Naive thymus-derived CD8-positive, alpha-beta T cell (primary cell): Measurements from ENCODE around the gene CRACR2B. TPM values are rescaled to one million over a fixed set of nuclear protein-coding genes. Genes with fewer than 3 reads are reported as not detected.

Experiments used
- ATAC-seq, 2 donors: fragments of 150-1000 bp; cut with Tn5 transposase in 1 of 2; sonication (Bioruptor Pico), chemical (Tn5 transposase) in 1 of 2; 1 replicate in 1 of 2; 2 replicates in 1 of 2; pipeline ENCODE4 v1.10.0; 2021; ENCODE audit warnings: mild to moderate bottlenecking in 2 of 2, moderate library complexity in 2 of 2
- POLR2A ChIA-PET: fragments of 350-600 bp; sonication (Branson Sonifier 250); formaldehyde crosslinking; loops from one replicate; lab custom pipeline; 2021; ENCODE audit warnings: antibody characterized with exemption; lab: Charles Lee
- DNase-seq, 10 donors: peaks; one replicate each; pipeline versions ENCODE4 v3.0.0 to v3.0.0-alpha.2; 2020 to 2022
- H3K27ac Mint-ChIP-seq, 10 donors: one replicate each; pipeline ENCODE4 v1.8.0; 2020 to 2022; ENCODE audit warnings: mild to moderate bottlenecking in 10 of 10, mixed read lengths in 10 of 10, moderate library complexity in 4 of 10, inconsistent platforms in 1 of 10
- H3K27me3 Mint-ChIP-seq, 5 donors: one replicate each; pipeline ENCODE4 v1.8.0; 2021 to 2022; ENCODE audit warnings: mixed read lengths in 5 of 5
- H3K36me3 Mint-ChIP-seq, 3 donors: one replicate each; pipeline ENCODE4 v1.8.0; 2020 to 2022; ENCODE audit warnings: mixed read lengths in 3 of 3, mild to moderate bottlenecking in 2 of 3, inconsistent platforms in 1 of 3
- H3K4me1 Mint-ChIP-seq, 4 donors: one replicate each; pipeline ENCODE4 v1.8.0; 2021 to 2022; ENCODE audit warnings: mixed read lengths in 4 of 4
- H3K4me3 Mint-ChIP-seq, 10 donors: one replicate each; pipeline ENCODE4 v1.8.0; 2020 to 2022; ENCODE audit warnings: mild to moderate bottlenecking in 10 of 10, mixed read lengths in 10 of 10, moderate library complexity in 6 of 10, inconsistent platforms in 1 of 10
- H3K9me3 Mint-ChIP-seq, 9 donors: one replicate each; pipeline ENCODE4 v1.8.0; 2020 to 2022; ENCODE audit warnings: mixed read lengths in 9 of 9, mild to moderate bottlenecking in 3 of 9, inconsistent platforms in 1 of 9, moderate library complexity in 1 of 9
- polyA plus RNA-seq, 3 donors: library from polyadenylated mRNA; unstranded; fragments of 300-500 nt; fragmentation: Illumina TruSeq; gene quantifications; one replicate each; pipeline ENCODE4 v1.2.3, GENCODE V29; 2021
- total RNA-seq, 8 experiments: library from RNA in 2 of 8; stranded (reverse) in 2 of 8; gene quantifications; one replicate each; pipeline ENCODE4 v1.2.3 and lab custom pipeline; 2021 to 2026

CRACR2B gene
- total and polyA plus RNA-seq, 5 experiments from 2014 or later = 0.18 to 0.85 (median 0.60) TPM; not detected in 2

DNA sequence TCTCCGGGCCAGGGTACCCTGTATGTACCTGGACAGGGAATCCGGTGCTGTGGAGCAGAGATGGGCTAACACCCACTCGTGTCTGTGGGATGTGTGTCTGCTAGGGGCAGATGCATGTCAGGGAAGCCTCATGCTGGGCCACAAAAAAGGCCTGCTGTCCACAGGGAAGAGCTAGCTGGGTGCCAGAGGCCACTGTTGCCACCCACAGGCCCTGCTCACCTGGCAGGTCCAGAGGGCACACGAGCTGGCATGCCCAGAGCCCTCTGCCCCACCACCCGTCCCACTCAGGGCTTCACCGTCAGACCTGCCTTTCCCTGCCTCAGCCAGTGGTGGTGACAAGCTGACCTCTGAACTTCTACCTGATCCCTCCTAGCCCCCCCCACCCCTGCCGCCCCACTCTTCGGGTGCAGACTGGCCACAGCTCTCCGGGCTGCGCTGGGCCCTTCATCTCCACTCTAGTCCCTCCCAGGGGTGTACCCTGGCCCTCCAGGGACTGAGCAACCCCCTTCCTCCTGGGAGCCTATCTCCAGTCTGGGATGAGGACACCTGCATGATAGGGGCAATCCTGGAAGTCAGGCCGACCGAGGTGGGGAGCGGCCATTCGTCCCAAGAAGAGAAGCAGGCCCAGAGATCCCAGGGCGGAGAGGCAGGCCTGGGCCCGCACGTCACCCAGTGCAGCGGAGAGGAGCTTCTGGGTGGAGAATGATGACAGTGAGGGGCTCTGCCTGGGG is 31.0 kb upstream of the CRACR2B start:
- Mint-ChIP-seq H3K9me3 (no peaks in the 10 kb centered on the region), H3K36me3 (peaks cover 0 to 12% (median 0%) of the 10 kb centered on the region in 3 donors), H3K27ac (peak overlapping the region; percentile 82 to 98 (median 94)), H3K4me1 (peaks cover 4 to 26% (median 19%) of the 10 kb centered on the region in 4 donors), H3K4me3 (peak overlapping the region; percentile 84 to 97 (median 90)), H3K27me3 (no peaks in the 10 kb centered on the region)
- ATAC-seq = peak in 1 of 2 donors; percentile 1
- POLR2A ChIA-PET = interaction anchor here (1.0 to 3.2 kb wide), 12 partner anchors 8 to 260 kb away, joined by 3 to 29 read pairs (median 8); partner anchors contain the start of genes DEAF1, GATD1, HRAS and LRRC56
- no peak for DNase-seq

DNA sequence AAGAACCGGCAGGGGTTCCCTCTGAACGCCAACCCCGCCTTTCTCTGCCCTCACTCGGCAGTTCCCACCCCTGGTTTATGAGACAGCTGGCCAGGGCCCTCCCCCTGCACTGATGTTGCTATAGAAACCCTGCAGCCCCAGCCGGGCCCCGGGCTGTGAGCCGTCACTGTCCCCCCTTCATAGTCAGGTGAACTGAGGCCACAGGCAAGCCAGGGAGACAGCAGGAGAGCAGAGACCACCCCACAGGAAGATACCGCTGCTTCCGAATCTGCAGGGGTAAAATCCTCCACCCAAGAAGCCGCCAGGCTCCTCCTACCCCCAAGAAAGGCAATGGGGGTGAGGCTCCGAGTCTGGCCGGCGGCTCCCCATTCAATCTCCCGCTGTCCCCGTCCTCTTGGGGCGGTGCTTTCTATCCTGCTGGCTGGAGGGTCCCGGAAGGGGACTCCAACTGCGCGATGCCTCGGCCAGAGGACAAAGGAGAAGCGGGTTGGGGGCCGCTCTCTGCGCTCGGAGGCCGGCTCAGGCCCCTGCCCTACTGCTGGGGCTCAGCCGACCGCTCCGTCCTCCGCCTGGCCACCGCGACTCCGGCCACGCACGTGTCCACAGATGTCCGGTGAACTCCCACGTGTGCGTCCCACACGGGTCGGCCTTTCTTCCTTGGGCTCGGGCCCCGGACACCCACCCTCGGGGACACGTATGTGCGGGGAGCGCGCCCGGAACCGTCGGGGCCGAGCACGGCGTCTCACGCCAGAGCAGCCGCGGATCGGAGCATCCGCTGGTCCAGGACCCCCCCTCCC is 30.2 kb upstream of the CRACR2B start:
- Mint-ChIP-seq H3K27ac (peak overlapping the region; percentile 82 to 98 (median 94)), H3K4me3 (peak overlapping the region; percentile 84 to 97 (median 90)), H3K4me1 (peaks cover 4 to 29% (median 19%) of the 10 kb centered on the region in 4 donors), H3K9me3 (no peaks in the 10 kb centered on the region), H3K36me3 (peaks cover 0 to 9% (median 0%) of the 10 kb centered on the region in 3 donors), H3K27me3 (no peaks in the 10 kb centered on the region)
- ATAC-seq = peak; percentile 63 to 69
- POLR2A ChIA-PET = interaction anchor here (0.5 to 3.2 kb wide), 12 partner anchors 9 to 261 kb away, joined by 3 to 29 read pairs (median 8); partner anchors contain the start of genes DEAF1, GATD1, HRAS and LRRC56
- DNase-seq = peak; percentile 62 to 92 (median 82)

DNA sequence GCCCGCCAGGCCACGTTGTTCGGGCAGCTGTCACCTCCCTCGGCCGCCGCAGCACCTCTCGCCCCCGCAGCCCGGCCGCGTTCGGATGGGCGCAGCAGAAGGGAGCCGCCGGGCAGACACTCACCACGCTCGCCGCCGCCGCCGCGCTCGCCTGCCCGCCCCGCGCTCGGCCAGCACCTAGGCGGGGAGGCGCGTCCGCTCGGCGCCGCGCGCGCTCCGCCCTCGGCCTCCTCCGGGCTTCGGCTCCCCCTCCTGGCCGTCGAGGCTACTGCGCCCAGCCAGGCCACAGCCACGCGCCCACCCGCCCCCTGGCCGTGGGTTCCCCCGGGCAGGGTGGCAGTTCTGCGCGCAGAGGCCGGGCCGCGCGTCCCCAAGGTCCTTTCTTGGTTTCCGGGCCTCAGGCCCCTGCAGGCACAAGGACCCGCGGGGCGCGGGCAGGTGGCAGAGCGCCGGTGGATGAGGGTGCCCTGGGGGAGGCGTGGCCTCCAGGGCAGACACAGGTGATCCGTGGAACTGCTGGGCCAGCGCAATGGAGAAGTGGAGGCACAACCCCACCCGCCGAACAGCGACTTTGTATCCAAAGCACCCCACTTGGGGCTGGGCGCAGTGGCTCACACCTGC is 29.5 kb upstream of the CRACR2B start, which contains the start of gene SLC25A22:
SLC25A22 (minus strand) TSS at position 189 of the 621 bp plus-strand sequence. CDS start 3,275 bp downstream, outside the sequence.
- no peaks in the 10 kb centered on the region for H3K9me3 Mint-ChIP-seq
- peaks cover 0 to 3% (median 0%) of the 10 kb centered on the region in 3 donors for H3K36me3 Mint-ChIP-seq
- POLR2A ChIA-PET = interaction anchor here (0.5 to 3.2 kb wide), 9 partner anchors 10 to 262 kb away, joined by 3 to 29 read pairs (median 4); partner anchors contain the start of genes GATD1, HRAS, LRRC56 and PNPLA2
- no peaks in the 10 kb centered on the region for H3K27me3 Mint-ChIP-seq
- peak within 1 kb of the TSS; percentile 82 to 98 (median 94) for H3K27ac Mint-ChIP-seq
- DNase-seq (peak; percentile 71 to 89 (median 84)), ATAC-seq (peak; percentile 57 to 58)
- H3K4me3 Mint-ChIP-seq = peak within 1 kb of the TSS; percentile 84 to 97 (median 90)
- H3K4me1 Mint-ChIP-seq = peaks cover 4 to 29% (median 20%) of the 10 kb centered on the region in 4 donors

DNA sequence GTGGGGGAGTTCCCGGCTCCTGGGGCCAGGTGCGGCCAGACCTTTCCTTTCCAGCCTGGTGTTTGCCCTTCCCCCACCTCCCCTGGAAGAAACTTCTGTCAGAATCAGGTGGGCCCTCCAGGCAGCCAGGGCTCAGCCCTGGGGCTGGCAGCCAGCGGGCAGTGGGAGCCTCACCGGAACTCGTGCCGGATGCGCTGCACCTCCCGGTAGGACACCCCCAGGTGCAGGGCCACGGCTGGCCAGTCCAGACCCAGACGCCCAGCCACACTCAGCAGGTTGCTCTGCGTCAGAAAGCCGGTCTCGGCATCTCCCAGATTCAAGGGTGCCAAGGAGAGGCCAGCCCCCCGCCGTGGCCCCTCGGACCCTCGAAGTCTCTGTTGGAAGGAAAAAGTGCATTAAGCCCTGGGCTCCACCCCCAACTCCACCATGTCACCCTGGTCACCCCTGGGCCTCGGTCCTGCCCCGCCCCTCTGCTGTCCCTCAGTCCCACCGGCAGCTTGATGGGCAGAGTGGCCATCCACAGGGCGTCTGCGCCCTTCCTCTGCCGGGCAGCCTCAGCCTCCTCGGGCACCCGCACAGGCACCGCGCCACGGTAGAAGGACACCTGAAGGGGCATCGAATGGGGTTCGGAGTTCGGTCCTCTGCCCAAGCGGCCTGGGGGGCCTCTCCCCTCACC is 27.9 kb upstream of the CRACR2B start:
- H3K4me3 Mint-ChIP-seq = peak overlapping the region in 1 of 10 donors; percentile 48
- POLR2A ChIA-PET = interaction anchor here (1.2 to 1.8 kb wide), 5 partner anchors 10 to 23 kb away, joined by 3 to 9 read pairs (median 4); partner anchors contain the start of genes PNPLA2 and RPLP2
- no peaks in the 10 kb centered on the region for H3K9me3 Mint-ChIP-seq
- no peak for ATAC-seq
- H3K27ac Mint-ChIP-seq = no peak overlapping the region
- H3K27me3 Mint-ChIP-seq = no peaks in the 10 kb centered on the region
- peaks cover 0 to 2% (median 0%) of the 10 kb centered on the region in 3 donors for H3K36me3 Mint-ChIP-seq
- peaks cover 4 to 34% (median 21%) of the 10 kb centered on the region in 4 donors for H3K4me1 Mint-ChIP-seq
- no peak for DNase-seq

DNA sequence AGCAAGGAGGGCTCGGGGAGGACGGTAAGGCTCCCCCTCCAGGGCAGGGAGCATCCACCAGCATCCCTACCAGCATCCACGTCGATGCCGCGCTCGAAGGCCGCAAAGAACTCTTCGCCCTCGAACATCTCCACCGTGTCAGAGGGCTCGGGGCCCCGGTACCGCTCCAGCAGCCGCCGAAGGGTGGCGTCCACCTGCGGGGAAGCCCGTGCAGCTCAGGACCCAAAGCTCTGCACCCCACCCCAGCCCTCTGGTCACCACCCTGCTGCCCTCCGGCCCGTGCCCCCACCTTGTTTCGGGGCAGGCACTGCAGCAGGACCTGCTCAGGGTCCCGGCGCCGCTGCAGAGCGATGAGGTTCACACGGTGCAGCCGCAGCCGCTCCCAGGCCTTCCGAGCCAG is 27.2 kb upstream of the CRACR2B start:
- Mint-ChIP-seq H3K36me3 (peaks cover 0 to 2% (median 0%) of the 10 kb centered on the region in 3 donors), H3K4me3 (peak overlapping the region in 1 of 10 donors; percentile 10), H3K27ac (no peak overlapping the region), H3K4me1 (peaks cover 4 to 34% (median 21%) of the 10 kb centered on the region in 4 donors), H3K27me3 (no peaks in the 10 kb centered on the region), H3K9me3 (no peaks in the 10 kb centered on the region)
- POLR2A ChIA-PET = interaction anchor here (0.5 to 1.5 kb wide), 3 partner anchors 13 to 211 kb away, joined by 3 to 4 read pairs (median 4); no protein-coding TSS in a partner anchor
- DNase-seq = no peak
- ATAC-seq = no peak

DNA sequence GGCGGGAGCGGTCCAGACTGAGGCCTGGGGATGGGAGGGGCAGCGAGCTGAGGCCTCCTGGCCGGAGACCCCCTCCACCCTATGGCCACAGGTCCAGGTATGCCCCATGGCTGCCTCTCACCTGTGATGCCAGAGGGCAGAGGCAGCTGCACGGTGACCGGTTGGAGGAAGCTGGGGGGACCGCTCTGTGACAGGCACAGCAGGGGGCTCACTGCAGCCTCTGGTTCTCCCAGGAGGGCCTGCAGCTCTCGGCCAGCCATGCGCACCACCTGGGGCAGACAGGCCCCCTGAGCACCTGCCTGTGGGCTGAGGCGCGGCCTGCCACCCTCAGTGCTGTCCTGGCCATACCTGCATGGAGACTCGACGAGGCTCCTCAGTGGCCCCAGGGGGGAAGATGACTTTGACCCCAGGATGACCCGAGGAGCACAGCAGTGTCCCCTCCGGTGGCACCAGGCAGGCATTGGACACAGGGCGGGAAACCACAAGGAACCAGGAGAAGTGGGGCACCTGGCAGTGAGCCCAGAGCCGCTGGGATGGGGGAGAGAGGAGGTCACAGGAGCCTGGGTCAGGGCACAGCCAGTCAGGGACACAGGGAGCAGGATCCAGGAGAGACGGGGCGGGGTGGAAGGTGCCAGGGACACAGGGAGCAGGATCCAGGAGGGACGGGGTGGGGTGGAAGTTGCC is 26.5 kb upstream of the CRACR2B start:
- H3K9me3 Mint-ChIP-seq = no peaks in the 10 kb centered on the region
- peak overlapping the region in 1 of 10 donors; percentile 63 for H3K27ac Mint-ChIP-seq
- peak overlapping the region in 1 of 10 donors; percentile 39 for H3K4me3 Mint-ChIP-seq
- no peak for ATAC-seq
- no peaks in the 10 kb centered on the region for H3K27me3 Mint-ChIP-seq
- POLR2A ChIA-PET = interaction anchor here (0.6 to 1.5 kb wide), 2 partner anchors 14 to 25 kb away, joined by 4 read pairs; no protein-coding TSS in a partner anchor
- H3K4me1 Mint-ChIP-seq = peaks cover 2 to 37% (median 17%) of the 10 kb centered on the region in 4 donors
- no peaks in the 10 kb centered on the region for H3K36me3 Mint-ChIP-seq
- DNase-seq = no peak

DNA sequence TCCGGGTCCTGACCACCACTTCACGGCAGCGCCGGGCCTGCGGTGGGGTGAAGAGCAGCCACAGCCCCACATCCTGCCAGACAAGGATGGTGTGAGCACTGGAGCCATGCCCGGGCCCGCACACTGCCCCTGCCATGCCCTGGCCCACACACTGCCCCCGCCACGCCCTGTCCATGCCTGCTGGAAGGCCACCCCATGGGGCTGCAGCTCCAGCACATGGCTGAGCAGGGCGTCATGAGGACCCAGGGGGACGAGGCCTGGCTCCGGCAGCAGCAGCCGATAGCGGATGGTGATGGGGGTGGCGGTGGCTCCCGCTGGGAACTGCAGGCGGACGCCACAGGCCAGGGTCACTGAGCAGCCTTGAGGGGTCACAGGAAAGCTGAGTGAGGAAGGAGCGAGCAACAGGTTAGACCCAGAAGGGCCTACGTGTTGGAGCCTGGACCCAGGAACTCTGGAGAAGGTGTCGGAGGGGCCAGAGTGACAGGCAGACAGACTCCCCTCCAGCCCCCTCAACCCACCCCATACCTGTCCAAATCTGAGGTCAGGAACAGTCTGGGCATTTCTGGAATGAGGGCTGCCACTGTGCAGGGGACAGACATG is 25.6 kb upstream of the CRACR2B start:
- Mint-ChIP-seq H3K36me3 (no peaks in the 10 kb centered on the region), H3K27me3 (no peaks in the 10 kb centered on the region), H3K4me1 (peaks cover 2 to 31% (median 9%) of the 10 kb centered on the region in 4 donors), H3K27ac (no peak overlapping the region), H3K4me3 (peak overlapping the region in 1 of 10 donors; percentile 19), H3K9me3 (no peaks in the 10 kb centered on the region)
- DNase-seq (no peak), ATAC-seq (no peak)
- POLR2A ChIA-PET = interaction anchor here (1.1 to 5.4 kb wide), 3 partner anchors 17 to 106 kb away, joined by 3 to 67 read pairs (median 7); partner anchors contain the start of genes PNPLA2, POLR2L and TSPAN4

DNA sequence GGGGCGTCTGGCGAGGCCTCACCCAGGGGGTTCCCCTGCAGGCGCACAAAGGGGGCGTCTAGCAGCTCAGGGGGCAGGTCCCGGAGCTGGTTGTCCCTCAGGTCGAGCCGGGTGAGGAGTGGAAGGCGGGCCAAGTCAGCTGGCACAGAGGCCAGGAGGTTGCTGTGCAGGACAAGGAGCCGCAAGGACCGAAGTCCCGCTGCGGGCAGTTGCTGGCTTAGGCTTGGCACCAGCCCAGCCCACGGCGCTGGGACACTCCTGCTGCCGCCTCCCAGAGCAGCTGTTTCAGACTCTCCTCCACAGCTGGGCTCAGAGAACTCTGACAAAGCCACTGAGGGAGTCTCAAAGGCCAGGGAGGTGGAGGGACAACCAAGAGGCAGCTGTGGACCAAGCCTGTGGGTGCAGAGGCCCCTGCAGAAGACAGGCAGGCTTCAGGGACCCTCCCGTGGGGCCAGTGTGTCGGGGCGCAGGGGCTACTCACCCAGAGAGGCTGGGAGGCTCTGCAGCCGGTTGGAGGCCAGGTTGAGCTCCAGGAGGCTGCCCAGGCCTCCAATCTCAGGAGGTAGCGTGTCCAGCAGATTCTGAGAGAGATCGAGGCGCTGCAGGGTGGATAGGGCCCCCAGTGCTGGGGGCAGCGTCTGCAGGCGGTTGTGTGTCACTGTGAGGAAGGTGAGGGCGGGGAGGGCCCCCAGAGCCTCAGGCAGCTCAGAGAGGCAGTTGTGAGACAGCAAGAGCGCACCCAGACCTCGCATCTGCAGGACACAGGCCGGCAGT is 24.8 kb upstream of the CRACR2B start:
- no peaks in the 10 kb centered on the region for H3K9me3 Mint-ChIP-seq
- no peaks in the 10 kb centered on the region for H3K36me3 Mint-ChIP-seq
- peaks cover 2 to 30% (median 8%) of the 10 kb centered on the region in 4 donors for H3K4me1 Mint-ChIP-seq
- POLR2A ChIA-PET = interaction anchor here (0.9 to 5.4 kb wide), 4 partner anchors 16 to 222 kb away, joined by 3 to 67 read pairs (median 5); partner anchors contain the start of genes PNPLA2, POLR2L and TSPAN4
- peak overlapping the region in 2 of 10 donors; percentile 25 to 62 for H3K4me3 Mint-ChIP-seq
- no peak for ATAC-seq
- no peaks in the 10 kb centered on the region for H3K27me3 Mint-ChIP-seq
- no peak for DNase-seq
- peak overlapping the region in 1 of 10 donors; percentile 16 for H3K27ac Mint-ChIP-seq

DNA sequence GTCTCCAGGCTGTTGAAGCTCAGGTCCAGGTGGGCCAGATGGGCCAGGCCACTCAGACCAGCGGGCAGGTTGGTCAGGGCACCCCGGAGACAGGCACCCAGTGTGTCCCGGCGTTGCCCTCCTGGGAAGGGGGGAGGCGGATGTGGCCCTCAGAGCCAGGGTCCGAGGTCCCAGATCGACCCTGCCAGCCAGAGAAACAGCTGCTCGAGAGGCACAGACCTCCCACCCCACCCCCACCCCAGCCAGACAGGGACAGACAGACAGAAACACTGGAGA is 24.3 kb upstream of the CRACR2B start:
- no peaks in the 10 kb centered on the region for H3K9me3 Mint-ChIP-seq
- POLR2A ChIA-PET = interaction anchor here (0.6 to 5.4 kb wide), 7 partner anchors 16 to 222 kb away, joined by 3 to 67 read pairs (median 5); partner anchors contain the start of genes PNPLA2, POLR2L, TALDO1 and TSPAN4
- H3K27me3 Mint-ChIP-seq = no peaks in the 10 kb centered on the region
- peak overlapping the region in 1 of 10 donors; percentile 16 for H3K27ac Mint-ChIP-seq
- peak overlapping the region in 2 of 10 donors; percentile 67 to 72 for H3K4me3 Mint-ChIP-seq
- no peaks in the 10 kb centered on the region for H3K36me3 Mint-ChIP-seq
- H3K4me1 Mint-ChIP-seq = peaks cover 3 to 32% (median 12%) of the 10 kb centered on the region in 4 donors
- ATAC-seq (no peak), DNase-seq (no peak)
